Measurements from ENCODE around the gene BLOC1S5. TPM values are rescaled to one million over a fixed set of nuclear protein-coding genes. Genes with fewer than 3 reads are reported as not detected.

BLOC1S5 gene
- total and polyA plus RNA-seq, 2 of the 13 experiments (the other 11 are each of a cell fraction or from before 2014, with no cell fraction given): 10.5 to 41.5 TPM

- TF ChIP-seq MIER3 (CRISPR knock-in tag; IDR thresholded peaks at IDR 0.05; ENCODE audit: borderline replicate concordance) (no peak; the same call in 1 of the 2 replicates), RARA (CRISPR knock-in tag; IDR thresholded peaks at IDR 0.05) (no peak), ZNF737 (CRISPR knock-in tag; IDR thresholded peaks at IDR 0.05; ENCODE audit: borderline replicate concordance) (no peak), ZNF749 (CRISPR knock-in tag; IDR thresholded peaks at IDR 0.05; ENCODE audit: borderline replicate concordance) (no peak), ZNF484 (CRISPR knock-in tag; IDR thresholded peaks at IDR 0.05; ENCODE audit: borderline replicate concordance, low read depth) (no peak), ZNF549 (CRISPR knock-in tag; IDR thresholded peaks at IDR 0.05) (no peak), ARID2 (CRISPR knock-in tag; IDR thresholded peaks at IDR 0.05; ENCODE audit: borderline replicate concordance) (no peak), HDAC6 (IDR thresholded peaks at IDR 0.05; ENCODE audit: low read depth, low read length) (no peak), ZBTB46 (CRISPR knock-in tag; IDR thresholded peaks at IDR 0.05; ENCODE audit: borderline replicate concordance) (no peak), NR3C1 (CRISPR knock-in tag; IDR thresholded peaks at IDR 0.05) (no peak), GTF2F1 (IDR thresholded peaks at IDR 0.05; ENCODE audit: low read length) (no peak), SMC3 (IDR thresholded peaks at IDR 0.05; ENCODE audit: low read length) (no peak), GFI1 (CRISPR knock-in tag; IDR thresholded peaks at IDR 0.05; ENCODE audit: borderline replicate concordance) (no peak), ZKSCAN1 (IDR thresholded peaks at IDR 0.05; ENCODE audit: low read length) (no peak)
- TF ChIP-seq, protein P1, sequence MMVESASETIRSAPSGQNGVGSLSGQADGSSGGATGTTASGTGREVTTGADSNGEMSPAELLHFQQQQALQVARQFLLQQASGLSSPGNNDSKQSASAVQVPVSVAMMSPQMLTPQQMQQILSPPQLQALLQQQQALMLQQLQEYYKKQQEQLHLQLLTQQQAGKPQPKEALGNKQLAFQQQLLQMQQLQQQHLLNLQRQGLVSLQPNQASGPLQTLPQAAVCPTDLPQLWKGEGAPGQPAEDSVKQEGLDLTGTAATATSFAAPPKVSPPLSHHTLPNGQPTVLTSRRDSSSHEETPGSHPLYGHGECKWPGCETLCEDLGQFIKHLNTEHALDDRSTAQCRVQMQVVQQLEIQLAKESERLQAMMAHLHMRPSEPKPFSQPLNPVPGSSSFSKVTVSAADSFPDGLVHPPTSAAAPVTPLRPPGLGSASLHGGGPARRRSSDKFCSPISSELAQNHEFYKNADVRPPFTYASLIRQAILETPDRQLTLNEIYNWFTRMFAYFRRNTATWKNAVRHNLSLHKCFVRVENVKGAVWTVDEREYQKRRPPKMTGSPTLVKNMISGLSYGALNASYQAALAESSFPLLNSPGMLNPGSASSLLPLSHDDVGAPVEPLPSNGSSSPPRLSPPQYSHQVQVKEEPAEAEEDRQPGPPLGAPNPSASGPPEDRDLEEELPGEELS (CRISPR knock-in tag; IDR thresholded peaks at IDR 0.05): no peak
- TF ChIP-seq, protein P2, sequence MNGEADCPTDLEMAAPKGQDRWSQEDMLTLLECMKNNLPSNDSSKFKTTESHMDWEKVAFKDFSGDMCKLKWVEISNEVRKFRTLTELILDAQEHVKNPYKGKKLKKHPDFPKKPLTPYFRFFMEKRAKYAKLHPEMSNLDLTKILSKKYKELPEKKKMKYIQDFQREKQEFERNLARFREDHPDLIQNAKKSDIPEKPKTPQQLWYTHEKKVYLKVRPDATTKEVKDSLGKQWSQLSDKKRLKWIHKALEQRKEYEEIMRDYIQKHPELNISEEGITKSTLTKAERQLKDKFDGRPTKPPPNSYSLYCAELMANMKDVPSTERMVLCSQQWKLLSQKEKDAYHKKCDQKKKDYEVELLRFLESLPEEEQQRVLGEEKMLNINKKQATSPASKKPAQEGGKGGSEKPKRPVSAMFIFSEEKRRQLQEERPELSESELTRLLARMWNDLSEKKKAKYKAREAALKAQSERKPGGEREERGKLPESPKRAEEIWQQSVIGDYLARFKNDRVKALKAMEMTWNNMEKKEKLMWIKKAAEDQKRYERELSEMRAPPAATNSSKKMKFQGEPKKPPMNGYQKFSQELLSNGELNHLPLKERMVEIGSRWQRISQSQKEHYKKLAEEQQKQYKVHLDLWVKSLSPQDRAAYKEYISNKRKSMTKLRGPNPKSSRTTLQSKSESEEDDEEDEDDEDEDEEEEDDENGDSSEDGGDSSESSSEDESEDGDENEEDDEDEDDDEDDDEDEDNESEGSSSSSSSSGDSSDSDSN (CRISPR knock-in tag; IDR thresholded peaks at IDR 0.05): no peak
- TF ChIP-seq, protein P3, sequence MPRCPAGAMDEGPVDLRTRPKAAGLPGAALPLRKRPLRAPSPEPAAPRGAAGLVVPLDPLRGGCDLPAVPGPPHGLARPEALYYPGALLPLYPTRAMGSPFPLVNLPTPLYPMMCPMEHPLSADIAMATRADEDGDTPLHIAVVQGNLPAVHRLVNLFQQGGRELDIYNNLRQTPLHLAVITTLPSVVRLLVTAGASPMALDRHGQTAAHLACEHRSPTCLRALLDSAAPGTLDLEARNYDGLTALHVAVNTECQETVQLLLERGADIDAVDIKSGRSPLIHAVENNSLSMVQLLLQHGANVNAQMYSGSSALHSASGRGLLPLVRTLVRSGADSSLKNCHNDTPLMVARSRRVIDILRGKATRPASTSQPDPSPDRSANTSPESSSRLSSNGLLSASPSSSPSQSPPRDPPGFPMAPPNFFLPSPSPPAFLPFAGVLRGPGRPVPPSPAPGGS (CRISPR knock-in tag; IDR thresholded peaks at IDR 0.05): no peak
- TF ChIP-seq, protein P4, sequence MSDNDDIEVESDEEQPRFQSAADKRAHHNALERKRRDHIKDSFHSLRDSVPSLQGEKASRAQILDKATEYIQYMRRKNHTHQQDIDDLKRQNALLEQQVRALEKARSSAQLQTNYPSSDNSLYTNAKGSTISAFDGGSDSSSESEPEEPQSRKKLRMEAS (IDR thresholded peaks at IDR 0.05): no peak
- TF ChIP-seq, protein P5, sequence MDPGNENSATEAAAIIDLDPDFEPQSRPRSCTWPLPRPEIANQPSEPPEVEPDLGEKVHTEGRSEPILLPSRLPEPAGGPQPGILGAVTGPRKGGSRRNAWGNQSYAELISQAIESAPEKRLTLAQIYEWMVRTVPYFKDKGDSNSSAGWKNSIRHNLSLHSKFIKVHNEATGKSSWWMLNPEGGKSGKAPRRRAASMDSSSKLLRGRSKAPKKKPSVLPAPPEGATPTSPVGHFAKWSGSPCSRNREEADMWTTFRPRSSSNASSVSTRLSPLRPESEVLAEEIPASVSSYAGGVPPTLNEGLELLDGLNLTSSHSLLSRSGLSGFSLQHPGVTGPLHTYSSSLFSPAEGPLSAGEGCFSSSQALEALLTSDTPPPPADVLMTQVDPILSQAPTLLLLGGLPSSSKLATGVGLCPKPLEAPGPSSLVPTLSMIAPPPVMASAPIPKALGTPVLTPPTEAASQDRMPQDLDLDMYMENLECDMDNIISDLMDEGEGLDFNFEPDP (CRISPR knock-in tag; conservative IDR thresholded peaks at IDR 0.05): no peak
- TF ChIP-seq, protein P6, sequence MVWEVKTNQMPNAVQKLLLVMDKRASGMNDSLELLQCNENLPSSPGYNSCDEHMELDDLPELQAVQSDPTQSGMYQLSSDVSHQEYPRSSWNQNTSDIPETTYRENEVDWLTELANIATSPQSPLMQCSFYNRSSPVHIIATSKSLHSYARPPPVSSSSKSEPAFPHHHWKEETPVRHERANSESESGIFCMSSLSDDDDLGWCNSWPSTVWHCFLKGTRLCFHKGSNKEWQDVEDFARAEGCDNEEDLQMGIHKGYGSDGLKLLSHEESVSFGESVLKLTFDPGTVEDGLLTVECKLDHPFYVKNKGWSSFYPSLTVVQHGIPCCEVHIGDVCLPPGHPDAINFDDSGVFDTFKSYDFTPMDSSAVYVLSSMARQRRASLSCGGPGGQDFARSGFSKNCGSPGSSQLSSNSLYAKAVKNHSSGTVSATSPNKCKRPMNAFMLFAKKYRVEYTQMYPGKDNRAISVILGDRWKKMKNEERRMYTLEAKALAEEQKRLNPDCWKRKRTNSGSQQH (CRISPR knock-in tag; IDR thresholded peaks at IDR 0.05; ENCODE audit: low read depth): no peak
Measured at GRCh38 chr6:8075704-8076103, 11.5 kb upstream of the BLOC1S5 start (continued).
